Esophagus muscularis mucosa (tissue), 4 donors: ENCODE data around the gene MEF2C.

Source experiments
- EP300 ChIP-seq: sonication (generic); formaldehyde crosslinking; IDR thresholded peaks from one replicate; pipeline ENCODE4 v1.6.1; 2017; ENCODE audit warnings: antibody characterized with exemption
- POLR2A ChIP-seq: fragments of 450-650 bp; IDR thresholded peaks from one replicate; pipeline ENCODE4 v1.6.1; 2017; ENCODE audit warnings: antibody characterized with exemption, moderate library complexity, mild to moderate bottlenecking, low read depth
- POLR2AphosphoS5 ChIP-seq, 2 donors: sonication (generic); formaldehyde crosslinking; IDR thresholded peaks; one replicate each; pipeline ENCODE4 v1.6.1; 2017; ENCODE audit warnings: antibody characterized with exemption in 2 of 2
- TF ChIP-seq, protein P1 (sequence below), 3 experiments: fragments of 200-600 bp in 2 of 3; fragments of 450-650 bp in 1 of 3; sonication (generic) in 2 of 3; IDR thresholded peaks; one replicate each; pipeline ENCODE4 v1.5.1; 2017 to 2019; ENCODE audit warnings: antibody characterized with exemption in 3 of 3, mild to moderate bottlenecking in 2 of 3, moderate library complexity in 1 of 3

DNA sequence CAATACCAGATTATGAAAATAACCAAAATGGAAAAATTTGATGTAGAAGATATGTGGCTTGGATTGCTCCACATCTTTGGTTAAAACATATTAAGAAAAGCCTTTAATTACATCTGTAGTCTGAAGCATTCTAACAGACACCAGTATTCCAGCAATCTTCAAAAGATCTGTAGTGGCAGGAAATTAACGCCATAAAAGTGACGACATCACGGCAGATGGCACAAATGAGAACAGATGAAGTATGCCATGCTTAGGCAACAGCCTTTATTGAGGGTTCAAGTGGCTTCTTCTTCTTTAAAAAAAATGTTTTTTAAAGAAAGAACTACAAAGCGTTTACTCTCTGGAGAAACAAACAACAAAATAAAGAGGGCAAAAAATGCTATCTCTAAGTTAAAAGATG, 164.2 kb downstream of the MEF2C start:
- TF ChIP-seq, protein P1, sequence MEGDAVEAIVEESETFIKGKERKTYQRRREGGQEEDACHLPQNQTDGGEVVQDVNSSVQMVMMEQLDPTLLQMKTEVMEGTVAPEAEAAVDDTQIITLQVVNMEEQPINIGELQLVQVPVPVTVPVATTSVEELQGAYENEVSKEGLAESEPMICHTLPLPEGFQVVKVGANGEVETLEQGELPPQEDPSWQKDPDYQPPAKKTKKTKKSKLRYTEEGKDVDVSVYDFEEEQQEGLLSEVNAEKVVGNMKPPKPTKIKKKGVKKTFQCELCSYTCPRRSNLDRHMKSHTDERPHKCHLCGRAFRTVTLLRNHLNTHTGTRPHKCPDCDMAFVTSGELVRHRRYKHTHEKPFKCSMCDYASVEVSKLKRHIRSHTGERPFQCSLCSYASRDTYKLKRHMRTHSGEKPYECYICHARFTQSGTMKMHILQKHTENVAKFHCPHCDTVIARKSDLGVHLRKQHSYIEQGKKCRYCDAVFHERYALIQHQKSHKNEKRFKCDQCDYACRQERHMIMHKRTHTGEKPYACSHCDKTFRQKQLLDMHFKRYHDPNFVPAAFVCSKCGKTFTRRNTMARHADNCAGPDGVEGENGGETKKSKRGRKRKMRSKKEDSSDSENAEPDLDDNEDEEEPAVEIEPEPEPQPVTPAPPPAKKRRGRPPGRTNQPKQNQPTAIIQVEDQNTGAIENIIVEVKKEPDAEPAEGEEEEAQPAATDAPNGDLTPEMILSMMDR (IDR thresholded peaks at IDR 0.05) = no peak
- TF ChIP-seq POLR2A (no peak), POLR2AphosphoS5 (IDR thresholded peaks at IDR 0.05) (no peak), EP300 (no peak)
